HG02763 (cell line): ENCODE results near the gene GH2.
"Not testable (repeated sequence)": the region's sequence is repeated elsewhere in the genome, so short reads cannot be mapped to it uniquely, and the experiment has no call there.

ENCODE experiments used
- ATAC-seq: cut with Tn5 transposase; IDR thresholded peaks from one replicate; pipeline ENCODE4 v1.9.1; 2021; ENCODE audit warnings: mild to moderate bottlenecking, moderate library complexity; ENCODE audit not compliant: unreplicated experiment

Gene GH2

DNA sequence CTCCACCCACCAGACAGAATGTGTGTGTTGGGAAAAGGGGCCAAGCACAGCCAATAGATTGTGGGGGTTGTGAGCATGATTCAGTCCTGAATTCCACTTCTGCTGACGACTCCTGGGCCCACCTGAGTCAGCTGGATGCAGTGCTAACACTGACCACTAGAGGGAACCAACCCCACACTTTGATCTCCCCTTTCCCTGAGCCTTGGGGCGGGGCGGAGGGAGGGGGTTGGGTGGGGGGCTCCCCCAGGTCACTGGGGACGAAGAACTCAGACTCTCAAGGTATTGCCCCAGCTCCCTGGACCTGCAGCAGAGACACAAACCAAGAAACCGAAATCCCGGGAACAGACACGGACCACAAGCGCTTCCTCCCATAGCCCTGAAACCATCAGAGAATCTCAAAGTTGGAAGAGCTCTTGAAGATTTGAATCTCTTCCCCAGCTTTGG is 29.9 kb upstream of the GH2 start:
- ATAC-seq = no peak

DNA sequence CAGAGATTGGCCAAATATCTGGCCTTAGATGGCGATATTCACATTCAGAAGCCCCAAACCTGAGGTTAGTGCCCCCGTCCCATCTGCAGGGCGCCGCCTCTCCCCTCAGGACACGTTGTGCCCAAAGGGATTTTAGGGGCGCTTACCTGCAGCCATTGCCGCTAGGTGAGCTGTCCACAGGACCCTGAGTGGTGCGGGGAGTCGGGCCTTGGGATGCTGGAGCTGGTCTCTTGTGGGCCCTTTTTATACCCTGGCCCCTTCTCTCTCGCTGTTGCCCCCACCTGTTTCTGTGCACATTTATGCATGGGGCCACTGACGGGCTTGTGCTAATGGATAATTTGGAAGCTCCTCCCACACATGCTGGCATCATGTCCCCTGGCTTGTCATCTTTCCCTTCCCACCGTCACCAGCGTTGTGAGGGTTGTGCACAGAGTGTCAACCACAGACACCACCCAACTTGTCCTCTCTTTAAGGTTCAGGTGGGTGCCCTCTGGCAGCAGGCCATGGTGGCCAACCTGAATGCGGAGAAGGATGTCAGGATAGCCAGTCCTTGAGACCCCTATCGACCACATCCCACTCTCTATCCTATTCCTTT is 29.4 kb upstream of the GH2 start, which contains the start of gene CSHL1:
Gene CSHL1 (minus strand): TSS at position 218 of the 595 bp plus-strand sequence. CDS start 62 bp downstream, at position 156.
- no peak for ATAC-seq

DNA sequence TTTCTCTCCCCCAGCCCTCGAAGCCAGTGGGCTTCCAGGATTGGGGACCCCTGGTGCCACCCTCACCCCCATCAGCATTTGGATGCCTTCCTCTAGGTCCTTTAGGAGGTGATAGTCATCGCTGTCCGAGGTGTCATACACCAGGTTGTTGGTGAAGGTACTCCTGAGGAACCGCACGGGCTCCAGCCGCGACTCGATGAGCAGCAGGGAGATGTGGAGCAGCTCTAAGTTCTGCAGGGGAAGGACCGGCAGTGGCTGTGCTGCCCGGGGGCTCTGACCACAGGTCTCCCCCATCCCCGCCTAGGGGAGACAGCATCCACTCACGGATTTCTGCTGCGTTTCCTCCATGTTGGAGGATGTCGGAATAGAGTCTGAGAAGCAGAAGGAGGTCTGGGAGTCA is 28.4 kb upstream of the GH2 start:
- no peak for ATAC-seq

DNA sequence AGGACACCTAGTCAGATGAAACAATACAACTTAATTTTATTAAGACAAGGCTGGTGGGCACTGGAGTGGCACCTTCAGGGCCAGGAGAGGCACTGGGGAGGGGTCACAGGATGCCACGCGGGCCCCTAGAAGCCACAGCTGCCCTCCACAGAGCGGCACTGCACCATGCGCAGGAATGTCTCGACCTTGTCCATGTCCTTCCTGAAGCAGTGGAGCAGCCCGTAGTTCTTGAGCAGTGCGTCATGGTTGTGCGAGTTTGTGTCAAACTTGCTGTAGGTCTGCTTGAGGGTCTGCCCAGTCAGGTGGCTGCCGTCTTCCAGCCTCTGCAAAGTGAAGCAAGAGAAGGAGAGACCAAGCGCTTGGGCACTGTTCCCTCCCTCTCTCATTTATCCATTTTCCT is 27.8 kb upstream of the GH2 start:
- not testable (repeated sequence) for ATAC-seq

DNA sequence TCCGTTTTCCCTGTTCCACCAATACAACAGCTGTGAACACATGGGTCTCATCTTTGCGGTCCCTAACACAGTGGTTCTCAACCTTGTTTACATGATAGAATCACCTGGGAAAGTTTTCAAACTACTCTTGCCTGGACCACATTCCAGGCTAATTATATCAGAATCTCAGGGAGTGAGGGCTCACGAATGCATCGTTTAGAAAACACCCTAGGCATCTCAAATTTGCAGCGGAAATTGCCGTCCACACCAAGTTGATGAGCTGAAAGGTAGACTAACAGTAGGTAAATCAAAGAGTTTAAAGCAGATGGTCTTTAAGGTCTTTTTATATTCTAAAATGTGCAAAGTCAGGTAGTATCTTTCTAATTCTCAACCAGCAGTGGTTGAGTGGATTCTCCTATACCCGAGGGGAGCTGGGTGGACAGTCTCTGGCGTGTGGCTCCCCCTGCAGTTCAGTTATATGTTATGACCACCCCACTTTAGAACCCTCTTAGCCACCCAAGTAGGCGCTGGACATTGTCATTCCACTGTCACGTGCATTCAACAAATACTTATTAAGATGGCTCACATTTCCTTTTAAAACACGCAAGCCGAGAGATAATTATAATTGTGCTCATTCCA is 25.5 kb upstream of the GH2 start:
- not testable (repeated sequence) for ATAC-seq

DNA sequence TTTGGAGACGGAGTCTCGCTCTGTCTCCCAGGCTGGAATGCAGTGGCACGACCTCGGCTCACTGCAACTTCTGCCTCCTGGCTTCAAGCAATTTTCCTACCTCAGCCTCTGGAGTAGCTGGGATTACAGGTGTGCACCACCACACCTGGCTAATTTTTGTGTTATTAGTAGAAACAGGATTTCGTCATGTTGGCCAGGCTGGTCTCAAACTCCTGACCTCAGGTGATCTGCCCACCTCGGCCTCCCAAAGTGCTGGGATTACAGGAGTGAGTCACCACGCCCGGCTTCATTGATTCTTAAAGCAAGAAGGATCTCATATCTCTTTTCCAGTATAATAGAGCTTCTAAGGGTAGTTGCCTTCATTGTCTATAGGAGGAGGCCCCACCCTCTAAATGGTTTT is 23.1 kb upstream of the GH2 start:
- not testable (repeated sequence) for ATAC-seq

DNA sequence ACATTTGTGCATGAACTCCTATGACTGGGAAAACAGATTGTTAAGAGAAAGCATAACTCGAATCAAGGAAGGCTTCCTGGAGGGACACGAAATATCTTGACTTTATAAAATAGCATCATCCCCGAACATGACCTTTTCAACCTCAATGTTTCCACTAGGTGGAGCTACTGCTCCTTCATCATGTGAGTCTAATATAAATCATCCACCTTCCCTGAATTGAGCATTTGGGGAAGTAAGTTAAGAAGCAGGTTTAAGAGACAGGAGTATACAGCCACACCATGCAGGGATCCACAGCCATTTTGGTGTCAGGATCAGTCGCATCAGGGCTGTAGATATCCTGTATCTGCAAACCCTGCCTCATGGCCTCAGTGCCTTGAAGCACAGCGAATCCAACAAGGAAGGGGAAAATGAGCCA is 22.1 kb upstream of the GH2 start:
- ATAC-seq = not testable (repeated sequence)

DNA sequence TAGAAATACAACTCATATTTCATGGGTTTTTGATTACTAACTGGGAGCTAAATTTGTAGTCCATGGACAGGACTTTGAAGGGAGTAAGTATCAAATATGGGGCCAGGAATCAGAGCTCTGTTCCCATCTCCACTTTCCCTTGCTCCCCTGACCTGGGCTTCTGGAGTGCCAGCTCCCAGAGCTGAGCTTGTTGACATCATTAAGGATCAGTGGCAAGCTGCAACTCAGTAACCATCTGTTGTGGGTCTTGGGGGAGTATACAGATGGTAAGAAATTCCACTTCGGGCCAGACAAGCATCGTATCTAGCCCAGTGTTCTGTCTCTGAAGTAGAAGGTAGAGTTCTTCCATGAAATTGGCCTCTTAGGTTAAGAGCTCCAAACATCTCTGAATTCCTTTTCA is 20.2 kb upstream of the GH2 start:
- not testable (repeated sequence) for ATAC-seq

DNA sequence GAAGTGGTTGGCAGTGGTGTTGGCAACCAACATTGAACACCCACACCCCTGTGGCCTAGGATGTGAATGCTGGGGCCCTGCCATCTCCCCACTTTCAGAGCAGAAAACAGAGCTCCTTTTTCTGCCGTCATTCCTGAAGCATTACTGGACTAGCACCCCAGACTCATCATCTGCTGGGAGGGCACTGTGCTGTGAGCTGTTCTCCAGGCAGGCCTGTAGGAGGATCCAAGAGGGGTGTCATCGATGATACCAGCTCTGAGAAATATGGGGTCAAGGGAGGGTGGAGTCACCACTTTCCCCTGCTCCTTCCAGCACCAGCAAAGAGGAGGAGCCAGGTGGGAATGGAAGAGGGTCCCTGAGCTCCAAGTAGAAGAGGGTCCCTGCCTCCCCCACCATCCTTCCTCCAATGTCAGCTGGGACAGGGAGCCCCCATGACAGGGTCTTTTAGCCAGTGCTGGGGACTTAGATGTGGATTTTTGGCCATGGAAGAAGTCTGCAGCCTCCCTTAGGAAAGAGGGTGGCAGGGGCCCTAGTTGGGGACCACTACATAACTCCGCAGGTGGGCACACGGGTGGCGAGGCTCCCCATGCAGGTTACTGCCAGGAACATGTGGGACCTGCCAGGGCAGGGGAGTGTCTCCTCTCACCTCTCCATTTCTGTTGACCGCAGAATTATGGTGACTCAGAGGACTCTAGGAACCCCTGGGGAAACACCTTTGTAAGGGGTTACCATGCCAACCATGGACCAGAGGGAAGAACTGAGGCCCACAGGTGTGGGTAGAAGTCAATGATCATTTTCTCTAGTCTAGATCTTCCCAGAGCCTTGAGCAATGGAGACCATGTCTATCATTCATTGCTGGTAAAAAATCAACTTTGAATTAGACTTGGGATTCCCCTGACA is 17.4 kb upstream of the GH2 start:
- ATAC-seq = not testable (repeated sequence)

DNA sequence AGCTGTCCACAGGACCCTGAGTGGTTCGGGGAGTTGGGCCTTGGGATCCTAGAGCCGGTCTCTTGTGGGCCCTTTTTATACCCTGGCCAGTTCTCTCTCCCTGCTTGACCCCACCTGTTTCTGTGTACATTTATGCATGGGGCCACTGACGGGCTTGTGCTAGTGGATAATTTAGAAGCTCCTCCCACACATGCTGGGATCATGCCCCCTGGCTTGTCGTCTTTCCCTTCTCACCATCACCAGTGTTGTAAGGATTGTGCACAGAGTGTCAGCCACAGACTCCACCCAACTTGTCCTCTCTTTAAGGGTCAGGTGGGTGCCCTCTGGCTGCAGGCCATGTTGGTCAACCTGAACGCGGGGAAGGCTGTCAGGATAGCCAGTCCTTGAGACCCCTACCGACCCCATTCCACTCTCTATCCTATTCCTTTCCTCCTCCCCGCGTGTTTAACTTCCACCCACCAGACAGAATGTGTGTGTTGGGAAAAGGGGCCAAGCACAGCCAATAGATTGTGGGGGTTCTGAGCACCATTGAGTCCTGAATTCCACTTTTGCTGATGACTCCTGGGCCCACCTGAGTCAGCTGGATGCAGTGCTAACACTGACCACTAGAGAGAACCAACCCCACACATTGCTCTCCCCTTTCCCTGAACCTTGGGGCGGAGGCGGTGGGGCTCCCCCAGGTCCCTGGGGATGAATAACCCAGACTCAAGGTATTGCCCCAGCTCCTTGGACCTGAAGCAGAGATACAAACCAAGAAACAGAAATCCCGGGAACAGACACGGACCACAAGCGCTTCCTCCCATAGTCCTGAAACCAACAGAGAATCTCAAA is 15.0 kb upstream of the GH2 start, which contains the start of gene CSH1:
Gene CSH1 (minus strand): TSS at position 51 of the 831 bp plus-strand sequence. CDS start 63 bp downstream, outside the sequence.
- not testable (repeated sequence) for ATAC-seq

DNA sequence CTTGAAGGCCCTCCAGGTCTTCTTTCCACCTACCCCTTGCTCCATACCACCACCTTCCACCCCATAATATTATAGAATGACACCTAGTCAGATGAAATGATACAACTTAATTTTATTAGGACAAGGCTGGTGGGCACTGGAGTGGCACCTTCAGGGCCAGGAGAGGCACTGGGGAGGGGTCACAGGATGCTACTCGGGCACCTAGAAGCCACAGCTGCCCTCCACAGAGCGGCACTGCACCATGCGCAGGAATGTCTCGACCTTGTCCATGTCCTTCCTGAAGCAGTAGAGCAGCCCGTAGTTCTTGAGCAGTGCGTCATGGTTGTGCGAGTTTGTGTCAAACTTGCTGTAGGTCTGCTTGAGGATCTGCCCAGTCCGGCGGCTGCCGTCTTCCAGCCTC is 13.1 kb upstream of the GH2 start:
- not testable (repeated sequence) for ATAC-seq

DNA sequence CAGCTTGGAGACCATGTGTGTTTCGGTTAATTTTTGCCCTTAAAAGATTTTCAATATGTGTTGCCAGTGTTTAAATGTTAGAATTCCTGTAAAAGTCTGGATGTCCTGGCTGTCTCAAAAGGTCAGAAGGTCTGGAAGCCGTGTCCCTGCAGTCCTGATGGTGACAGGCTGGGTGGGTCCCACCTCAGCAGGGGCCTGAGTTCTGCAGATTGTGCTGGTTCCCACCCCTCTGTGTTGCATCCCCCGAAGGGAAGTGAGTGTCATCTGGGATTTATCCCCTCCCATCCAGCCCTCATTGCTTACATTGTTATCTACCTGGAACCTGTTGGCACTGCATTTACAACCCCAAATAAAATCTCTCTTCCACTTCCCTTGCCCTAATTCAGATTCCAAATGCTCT is 12.3 kb upstream of the GH2 start:
- ATAC-seq = not testable (repeated sequence)

DNA sequence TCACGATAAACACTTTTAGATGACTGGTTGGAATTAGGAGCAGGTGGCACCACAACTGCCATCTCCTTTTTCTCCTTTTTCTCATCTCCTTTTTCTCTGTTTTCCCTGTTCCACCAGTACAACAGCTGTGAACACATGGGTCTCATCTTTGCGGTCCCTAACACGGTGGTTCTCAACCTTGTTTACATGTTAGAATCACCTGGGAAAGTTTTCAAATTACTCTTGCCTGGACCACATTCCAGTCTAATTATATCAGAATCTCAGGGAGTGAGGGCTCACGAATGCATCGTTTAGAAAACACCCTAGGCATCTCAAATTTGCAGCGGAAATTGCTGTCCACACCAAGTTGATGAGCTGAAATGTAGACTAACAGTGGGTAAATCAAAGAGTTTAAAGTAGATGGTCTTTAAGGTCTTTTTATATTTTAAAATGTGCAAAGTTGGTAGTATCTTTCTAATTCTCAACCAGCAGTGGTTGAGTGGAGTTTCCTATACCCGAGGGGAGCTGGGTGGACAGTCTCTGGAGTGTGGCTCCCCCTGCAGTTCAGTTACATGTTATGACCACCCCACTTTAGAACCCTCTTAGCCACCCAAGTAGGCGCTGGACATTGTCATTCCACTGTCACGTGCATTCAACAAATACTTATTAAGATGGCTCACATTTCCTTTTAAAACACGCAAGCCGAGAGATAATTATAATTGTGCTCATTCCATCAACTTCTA is 10.7 kb upstream of the GH2 start:
- ATAC-seq = not testable (repeated sequence)

DNA sequence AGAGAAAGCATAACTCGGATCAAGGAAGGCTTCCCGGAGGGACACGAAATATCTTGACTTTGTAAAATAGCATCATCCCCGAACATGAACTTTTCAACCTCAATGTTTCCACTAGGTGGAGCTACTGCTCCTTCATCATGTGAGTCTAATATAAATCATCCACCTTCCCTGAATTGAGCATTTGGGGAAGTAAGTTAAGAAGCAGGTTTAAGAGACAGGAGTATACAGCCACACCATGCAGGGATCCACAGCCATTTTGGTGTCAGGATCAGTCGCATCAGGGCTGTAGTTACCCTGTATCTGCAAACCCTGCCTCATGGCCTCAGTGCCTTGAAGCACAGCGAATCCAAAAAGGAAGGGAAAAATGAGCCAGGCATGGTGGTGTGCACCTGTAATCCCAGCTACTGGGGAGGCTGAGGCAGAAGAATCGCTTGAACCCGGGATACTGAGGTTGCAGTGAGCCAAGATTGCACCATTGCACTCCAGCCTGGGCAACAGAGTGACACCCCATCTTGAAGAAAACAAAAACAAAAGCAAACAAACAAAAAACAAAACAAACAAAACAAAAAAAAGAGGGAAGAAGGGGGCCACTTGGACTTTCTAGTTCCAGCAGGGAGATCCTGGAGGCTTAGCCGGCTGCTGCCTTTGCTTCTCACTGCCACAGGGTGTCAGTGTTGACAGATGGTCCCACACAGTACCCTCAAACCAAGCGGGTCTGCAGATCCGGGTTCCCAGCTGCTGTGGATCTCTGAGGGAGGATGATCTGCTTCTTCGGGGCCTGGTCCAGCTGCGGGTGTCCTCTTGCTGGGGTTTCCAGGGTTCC is 7.5 kb upstream of the GH2 start:
- not testable (repeated sequence) for ATAC-seq

DNA sequence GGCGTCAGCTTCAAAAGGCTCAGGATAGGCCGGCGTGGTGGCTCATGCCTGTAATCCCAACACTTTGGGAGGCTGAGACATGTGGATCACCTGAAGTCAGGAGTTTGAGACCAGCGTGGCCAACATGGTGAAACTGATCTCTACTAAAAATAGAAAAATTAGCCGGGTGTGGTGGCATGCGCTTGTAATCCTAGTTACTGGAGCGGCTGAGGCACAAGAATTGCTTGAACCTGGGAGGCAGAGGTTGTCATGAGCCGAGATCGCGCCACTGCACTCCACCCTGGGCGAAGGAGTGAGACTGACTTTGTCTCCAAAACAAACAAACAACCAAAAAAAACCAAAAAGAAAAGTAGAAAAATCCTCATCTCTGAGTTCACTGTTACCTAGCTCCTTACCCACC is 3.4 kb upstream of the GH2 start:
- ATAC-seq = not testable (repeated sequence)

DNA sequence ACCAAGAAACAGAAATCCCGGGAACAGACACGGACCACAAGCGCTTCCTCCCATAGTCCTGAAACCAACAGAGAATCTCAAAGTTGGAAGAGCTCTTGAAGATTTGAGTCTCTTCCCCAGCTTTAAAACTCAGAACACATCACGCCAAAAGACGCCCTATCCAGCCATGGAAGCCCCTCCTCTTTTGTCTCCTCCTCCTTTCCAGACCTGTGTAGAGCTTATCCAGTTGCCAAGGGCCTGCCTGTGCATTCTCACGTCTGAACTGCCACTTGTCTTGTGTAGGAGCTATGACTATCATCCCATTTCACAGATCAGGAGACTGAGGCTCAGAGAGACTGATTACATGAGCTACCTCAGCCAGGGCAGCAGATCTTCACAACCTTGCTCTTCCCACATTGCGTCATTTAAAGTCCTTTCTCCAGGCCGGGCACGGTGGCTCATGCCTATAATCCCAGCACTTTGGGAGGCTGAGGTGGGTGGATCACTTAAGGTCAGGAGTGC is 932 bp upstream of the GH2 start:
- not testable (repeated sequence) for ATAC-seq

DNA sequence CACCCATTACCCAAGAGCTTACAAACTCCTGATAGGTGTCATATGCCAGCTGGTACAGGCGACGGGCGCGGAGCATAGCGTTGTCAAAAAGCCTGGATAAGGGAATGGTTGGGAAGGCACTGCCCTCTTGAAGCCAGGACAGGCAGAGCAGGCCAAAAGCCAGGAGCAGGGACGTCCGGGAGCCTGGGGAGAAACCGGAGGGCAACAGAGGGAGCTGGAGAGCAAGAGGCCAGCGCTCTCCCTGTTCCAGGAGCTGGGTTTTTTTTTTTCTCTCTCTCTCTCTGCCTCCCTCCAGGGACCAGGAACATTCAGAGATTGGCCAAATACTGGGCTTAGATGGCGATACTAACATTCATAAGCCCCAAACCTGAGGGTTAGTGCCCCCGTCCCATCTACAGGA is 407 bp downstream of the GH2 start:
- ATAC-seq = not testable (repeated sequence)

DNA sequence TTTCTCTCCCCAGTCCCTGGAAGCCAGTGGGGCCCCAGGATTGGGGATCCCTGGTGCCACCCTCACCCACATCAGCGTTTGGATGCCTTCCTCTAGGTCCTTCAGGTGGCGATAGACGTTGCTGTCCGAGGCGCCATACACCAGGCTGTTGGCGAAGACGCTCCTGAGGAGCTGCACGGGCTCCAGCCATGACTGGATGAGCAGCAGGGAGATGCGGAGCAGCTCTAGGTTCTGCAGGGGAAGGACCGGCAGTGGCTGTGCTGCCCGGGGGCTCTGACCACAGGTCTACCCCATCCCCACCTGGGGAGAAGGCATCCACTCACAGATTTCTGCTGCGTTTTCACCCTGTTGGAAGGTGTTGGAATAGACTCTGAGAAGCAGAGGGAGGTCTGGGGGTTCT is 1.0 kb downstream of the GH2 start:
- no peak for ATAC-seq

DNA sequence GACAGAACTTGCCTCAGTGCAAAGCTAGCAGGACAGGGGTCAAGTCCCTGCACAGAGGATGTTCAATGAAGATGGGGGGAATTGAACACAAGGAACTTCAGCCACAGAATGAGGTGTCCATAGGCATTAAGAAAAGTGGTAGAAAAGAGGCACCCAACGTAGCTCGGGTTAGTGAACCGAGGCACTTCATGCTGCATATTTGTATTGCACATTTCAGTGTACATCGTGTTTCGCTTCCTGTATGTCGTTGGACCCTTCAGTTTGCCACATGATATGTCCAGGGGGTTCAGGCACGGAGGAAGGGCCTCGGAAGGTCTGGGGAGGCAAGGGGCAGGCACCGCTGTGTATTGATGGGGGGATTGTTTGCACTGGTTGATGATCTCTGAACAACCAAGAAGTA is 3.3 kb downstream of the GH2 start:
- ATAC-seq = not testable (repeated sequence)
